Neural crest cell (in vitro differentiated cells): ENCODE data around the gene ERN1. TPM values are rescaled to one million over a fixed set of nuclear protein-coding genes. Genes with fewer than 3 reads are reported as not detected.

Experiments
- DNase-seq: peaks from one replicate; pipeline ENCODE4 v3.0.0; 2021; ENCODE audit warnings: low read depth, mixed read lengths, low spot score
- H3K27ac Mint-ChIP-seq: one replicate; pipeline ENCODE4 v1.8.0; 2021; ENCODE audit warnings: mild to moderate bottlenecking, mixed read lengths; ENCODE audit not compliant: unreplicated experiment
- H3K27me3 Mint-ChIP-seq: 2 replicates; pipeline ENCODE4 v1.8.0; 2021; ENCODE audit warnings: low read depth, mild to moderate bottlenecking, mixed read lengths
- H3K36me3 Mint-ChIP-seq: 2 replicates; pipeline ENCODE4 v1.8.0; 2021; ENCODE audit warnings: low read depth, mild to moderate bottlenecking, mixed read lengths
- H3K4me1 Mint-ChIP-seq: 2 replicates; pipeline ENCODE4 v1.8.0; 2021; ENCODE audit warnings: mixed read lengths
- H3K4me3 Mint-ChIP-seq: one replicate; pipeline ENCODE4 v1.8.0; 2021; ENCODE audit warnings: mild to moderate bottlenecking, mixed read lengths
- H3K9me3 Mint-ChIP-seq: 2 replicates; pipeline ENCODE4 v1.8.0; 2021; ENCODE audit warnings: mixed read lengths
- CTCF ChIP-seq: fragments of 200-600 bp; sonication (generic); conservative IDR thresholded peaks from 2 replicates; pipeline ENCODE4 v1.5.0; 2021; ENCODE audit warnings: antibody characterized with exemption, mild to moderate bottlenecking
- total RNA-seq: library from RNA; stranded (reverse); gene quantifications from 2 replicates; pipeline ENCODE4 v1.2.1, GENCODE V29; 2021

ERN1 gene
- total RNA-seq, 1 donor from 2014 or later, result 8.5 TPM

GRCh38 chr17:64156670-64157069 lies 26.7 kb upstream of the ERN1 start:
- peaks cover 29% of the 10 kb centered on the region for H3K4me1 Mint-ChIP-seq
- no peaks in the 10 kb centered on the region for H3K9me3 Mint-ChIP-seq
- DNase-seq, result no peak
- H3K27me3 Mint-ChIP-seq, result no peaks in the 10 kb centered on the region
- H3K36me3 Mint-ChIP-seq, result peaks cover 6% of the 10 kb centered on the region
- H3K27ac Mint-ChIP-seq, result peak overlapping the region; percentile 46
- H3K4me3 Mint-ChIP-seq, result no peak overlapping the region
- no peak for TF ChIP-seq CTCF

- peaks cover 6% of the 10 kb centered on the region for H3K36me3 Mint-ChIP-seq
- no peak for DNase-seq
- H3K27me3 Mint-ChIP-seq, result no peaks in the 10 kb centered on the region
- peak overlapping the region; percentile 66 for H3K4me3 Mint-ChIP-seq
- peaks cover 29% of the 10 kb centered on the region for H3K4me1 Mint-ChIP-seq
- no peak for TF ChIP-seq CTCF
- H3K9me3 Mint-ChIP-seq, result no peaks in the 10 kb centered on the region
- peak overlapping the region; percentile 95 for H3K27ac Mint-ChIP-seq
Measured at GRCh38 chr17:64155751-64156544, 26.0 kb upstream of the ERN1 start.

DNA sequence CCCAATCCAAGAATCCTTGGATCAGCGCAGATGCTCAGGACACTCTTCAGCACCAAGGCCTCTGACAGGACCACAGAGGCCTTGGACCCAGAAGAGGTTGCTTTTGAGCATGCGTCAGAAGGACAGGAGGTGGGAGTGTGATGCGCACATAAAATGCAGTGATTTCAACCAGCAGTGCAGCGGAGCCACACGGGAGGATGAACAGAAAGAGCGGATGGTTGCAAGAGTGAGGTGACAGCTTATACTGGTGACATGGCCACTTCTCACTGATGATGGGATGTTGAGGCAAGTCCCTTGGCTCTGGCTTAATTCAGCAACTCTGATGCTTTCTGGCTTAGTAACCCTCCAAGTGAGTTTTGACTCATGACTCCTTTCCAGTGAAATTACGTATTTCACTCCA lies 25.2 kb upstream of the ERN1 start:
- H3K27me3 Mint-ChIP-seq, result no peaks in the 10 kb centered on the region
- peaks cover 6% of the 10 kb centered on the region for H3K36me3 Mint-ChIP-seq
- DNase-seq, result no peak
- no peak overlapping the region for H3K4me3 Mint-ChIP-seq
- peaks cover 29% of the 10 kb centered on the region for H3K4me1 Mint-ChIP-seq
- no peaks in the 10 kb centered on the region for H3K9me3 Mint-ChIP-seq
- TF ChIP-seq CTCF, result no peak
- H3K27ac Mint-ChIP-seq, result peak overlapping the region; percentile 95

- no peaks in the 10 kb centered on the region for H3K27me3 Mint-ChIP-seq
- H3K9me3 Mint-ChIP-seq, result no peaks in the 10 kb centered on the region
- H3K36me3 Mint-ChIP-seq, result peaks cover 6% of the 10 kb centered on the region
- H3K4me1 Mint-ChIP-seq, result peaks cover 29% of the 10 kb centered on the region
- no peak overlapping the region for H3K4me3 Mint-ChIP-seq
- H3K27ac Mint-ChIP-seq, result peak overlapping the region; percentile 75
- DNase-seq, result no peak
- no peak for TF ChIP-seq CTCF
Measured at GRCh38 chr17:64154717-64155116, 24.8 kb upstream of the ERN1 start.

DNA sequence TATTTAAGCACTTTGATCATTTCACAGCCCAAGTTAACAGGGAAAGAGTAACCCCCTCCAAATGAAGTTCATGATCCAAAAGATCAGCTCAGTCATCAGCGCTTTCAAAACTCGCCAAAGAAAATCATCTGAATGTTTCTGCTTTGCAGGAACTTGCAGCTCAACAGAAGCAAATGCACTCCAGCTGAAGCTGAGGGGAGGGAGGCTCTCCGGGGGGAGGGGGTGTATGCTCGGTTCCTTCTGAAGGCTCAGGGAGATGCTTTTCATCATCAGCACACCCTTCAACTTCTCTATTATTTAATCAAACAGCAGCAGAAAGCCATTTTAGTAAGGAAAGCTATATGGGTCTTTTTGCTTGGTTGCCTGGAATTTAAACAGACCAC lies 24.4 kb upstream of the ERN1 start:
- Mint-ChIP-seq H3K9me3 (no peaks in the 10 kb centered on the region), H3K4me1 (peaks cover 28% of the 10 kb centered on the region), H3K27ac (no peak overlapping the region), H3K4me3 (no peak overlapping the region), H3K36me3 (peaks cover 6% of the 10 kb centered on the region), H3K27me3 (no peaks in the 10 kb centered on the region)
- no peak for DNase-seq
- no peak for TF ChIP-seq CTCF
